OCI-LY1 (cell line): ENCODE results near the gene COMT.

Experiments
- EZH2 ChIP-seq: fragments of 200-600 bp; sonication (generic), shearing (Covaris generic); IDR thresholded peaks from 2 replicates; pipeline ENCODE4 v1.8.0; 2017; ENCODE audit warnings: borderline replicate concordance, mixed run types, mild to moderate bottlenecking, antibody characterized with exemption, low read length, moderate library complexity, mixed read lengths
- TF ChIP-seq, protein P1 (sequence below): fragments of 200-600 bp; sonication (generic), shearing (Covaris generic); IDR thresholded peaks from 2 replicates; pipeline ENCODE4 v1.5.1; 2017; ENCODE audit warnings: mild to moderate bottlenecking, antibody characterized with exemption, low read length, moderate library complexity, mixed read lengths

DNA sequence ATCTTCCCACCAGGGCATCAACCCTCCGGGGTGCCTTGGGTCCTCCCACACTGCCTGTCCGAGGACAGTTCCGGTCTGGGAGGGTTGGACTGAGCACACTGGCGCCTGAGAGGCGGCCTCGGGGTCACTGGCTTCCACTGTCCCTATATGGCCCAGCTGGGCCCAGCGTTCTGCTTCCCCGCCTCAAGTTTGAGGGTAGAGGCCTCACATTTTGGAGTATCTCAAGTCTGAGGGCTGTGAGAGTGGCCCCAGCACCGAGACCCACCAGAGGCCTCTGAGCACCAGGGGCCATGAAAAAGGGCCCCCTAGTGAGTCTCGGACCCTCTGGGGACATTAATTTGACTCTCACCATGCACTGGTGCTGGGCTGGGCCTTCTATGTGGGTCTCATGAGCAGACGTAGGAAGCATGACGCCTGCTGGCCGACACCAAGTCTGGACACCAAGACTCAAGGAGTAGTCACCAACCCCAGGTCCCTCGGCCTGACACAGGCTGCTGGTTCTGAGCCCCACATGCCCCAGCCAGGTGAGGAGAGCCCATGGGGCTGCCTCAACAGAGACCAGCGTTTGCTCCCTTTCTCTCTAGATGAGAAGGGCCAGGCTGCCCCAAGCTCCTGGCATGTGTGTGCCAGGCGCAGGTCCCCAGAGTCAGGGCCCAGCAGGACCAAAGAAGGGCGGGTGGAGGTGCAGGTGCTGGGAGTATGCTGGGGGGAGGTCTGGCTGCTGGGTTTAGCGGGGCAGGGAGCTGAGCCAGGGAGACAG, 47.6 kb downstream of the COMT start:
- TF ChIP-seq, protein P1, sequence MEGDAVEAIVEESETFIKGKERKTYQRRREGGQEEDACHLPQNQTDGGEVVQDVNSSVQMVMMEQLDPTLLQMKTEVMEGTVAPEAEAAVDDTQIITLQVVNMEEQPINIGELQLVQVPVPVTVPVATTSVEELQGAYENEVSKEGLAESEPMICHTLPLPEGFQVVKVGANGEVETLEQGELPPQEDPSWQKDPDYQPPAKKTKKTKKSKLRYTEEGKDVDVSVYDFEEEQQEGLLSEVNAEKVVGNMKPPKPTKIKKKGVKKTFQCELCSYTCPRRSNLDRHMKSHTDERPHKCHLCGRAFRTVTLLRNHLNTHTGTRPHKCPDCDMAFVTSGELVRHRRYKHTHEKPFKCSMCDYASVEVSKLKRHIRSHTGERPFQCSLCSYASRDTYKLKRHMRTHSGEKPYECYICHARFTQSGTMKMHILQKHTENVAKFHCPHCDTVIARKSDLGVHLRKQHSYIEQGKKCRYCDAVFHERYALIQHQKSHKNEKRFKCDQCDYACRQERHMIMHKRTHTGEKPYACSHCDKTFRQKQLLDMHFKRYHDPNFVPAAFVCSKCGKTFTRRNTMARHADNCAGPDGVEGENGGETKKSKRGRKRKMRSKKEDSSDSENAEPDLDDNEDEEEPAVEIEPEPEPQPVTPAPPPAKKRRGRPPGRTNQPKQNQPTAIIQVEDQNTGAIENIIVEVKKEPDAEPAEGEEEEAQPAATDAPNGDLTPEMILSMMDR, result no peak
- TF ChIP-seq EZH2, result no peak
